Activated T-cell treated with anti-CD3 and anti-CD28 coated beads, Interleukin-2, amount 50 U/mL, for 72 hours (primary cell): ENCODE results near the gene LIPT2. TPM values are rescaled to one million over a fixed set of nuclear protein-coding genes. Genes with fewer than 3 reads are reported as not detected.

Source experiments
- ATAC-seq, 2 donors: fragments of 150-1000 bp; cut with Tn5 transposase; replicated peaks in 1 of 2; 2 replicates each; pipeline ENCODE4 v1.10.0; 2021; ENCODE audit warnings: moderate library complexity in 2 of 2, mild to moderate bottlenecking in 1 of 2
- DNase-seq, 2 donors: peaks; one replicate each; pipeline ENCODE4 v3.0.0; 2021 to 2022; ENCODE audit warnings: mixed read lengths in 1 of 2
- H3K27ac Mint-ChIP-seq: one replicate; pipeline ENCODE4 v1.8.0; 2022; ENCODE audit warnings: mild to moderate bottlenecking, moderate library complexity, mixed read lengths
- H3K27me3 Mint-ChIP-seq: one replicate; pipeline ENCODE4 v1.8.0; 2022; ENCODE audit warnings: low read depth, mixed read lengths
- H3K36me3 Mint-ChIP-seq, 2 donors: one replicate each; pipeline ENCODE4 v1.8.0; 2022; ENCODE audit warnings: mixed read lengths in 2 of 2, mild to moderate bottlenecking in 1 of 2; ENCODE audit not compliant: insufficient read depth in 2 of 2
- H3K4me1 Mint-ChIP-seq: one replicate; pipeline ENCODE4 v1.8.0; 2022; ENCODE audit warnings: low read depth, mixed read lengths
- H3K4me3 Mint-ChIP-seq, 2 donors: one replicate each; pipeline ENCODE4 v1.8.0; 2022; ENCODE audit warnings: mild to moderate bottlenecking in 2 of 2, mixed read lengths in 2 of 2, moderate library complexity in 2 of 2
- H3K9me3 Mint-ChIP-seq, 2 donors: one replicate each; pipeline ENCODE4 v1.8.0; 2022; ENCODE audit warnings: mixed read lengths in 2 of 2
- total RNA-seq, 2 donors: library from RNA; stranded (reverse); gene quantifications; one replicate each; pipeline ENCODE4 v1.2.3, GENCODE V29; 2022

LIPT2 gene
- total RNA-seq, 2 donors from 2014 or later = 4.3 to 5.1 TPM

GRCh38 chr11:74452366-74452765 is 41.2 kb downstream of the LIPT2 start:
- H3K9me3 Mint-ChIP-seq = no peaks in the 10 kb centered on the region
- no peak overlapping the region for H3K4me3 Mint-ChIP-seq
- DNase-seq (no peak), ATAC-seq (no peak)
- no peaks in the 10 kb centered on the region for H3K36me3 Mint-ChIP-seq
- H3K27me3 Mint-ChIP-seq = peaks cover 7% of the 10 kb centered on the region
- H3K27ac Mint-ChIP-seq = no peak overlapping the region
- H3K4me1 Mint-ChIP-seq = peaks cover 10% of the 10 kb centered on the region

- Mint-ChIP-seq H3K4me1 (peaks cover 10% of the 10 kb centered on the region), H3K27ac (no peak overlapping the region), H3K27me3 (peaks cover 7% of the 10 kb centered on the region), H3K9me3 (no peaks in the 10 kb centered on the region), H3K36me3 (no peaks in the 10 kb centered on the region), H3K4me3 (no peak overlapping the region)
- no peak for ATAC-seq
- DNase-seq = no peak
Observed at GRCh38 chr11:74450318-74450717, 43.2 kb downstream of the LIPT2 start.

GRCh38 chr11:74449369-74449931 is 44.1 kb downstream of the LIPT2 start:
- ATAC-seq = peak; percentile 89
- Mint-ChIP-seq H3K4me1 (peaks cover 10% of the 10 kb centered on the region), H3K27ac (no peak overlapping the region), H3K4me3 (no peak overlapping the region), H3K9me3 (no peaks in the 10 kb centered on the region), H3K27me3 (peaks cover 7% of the 10 kb centered on the region), H3K36me3 (no peaks in the 10 kb centered on the region)
- peak; percentile 35 to 43 for DNase-seq

GRCh38 chr11:74447720-74448119 is 45.8 kb downstream of the LIPT2 start:
- no peak for DNase-seq
- ATAC-seq = no peak
- Mint-ChIP-seq H3K9me3 (no peaks in the 10 kb centered on the region), H3K27me3 (peaks cover 7% of the 10 kb centered on the region), H3K36me3 (no peaks in the 10 kb centered on the region), H3K4me3 (no peak overlapping the region), H3K4me1 (peaks cover 4% of the 10 kb centered on the region), H3K27ac (no peak overlapping the region)

- no peak for ATAC-seq
- peaks cover 4% of the 10 kb centered on the region for H3K4me1 Mint-ChIP-seq
- H3K27ac Mint-ChIP-seq = no peak overlapping the region
- no peak for DNase-seq
- H3K27me3 Mint-ChIP-seq = peaks cover 7% of the 10 kb centered on the region
- no peak overlapping the region for H3K4me3 Mint-ChIP-seq
- H3K36me3 Mint-ChIP-seq = no peaks in the 10 kb centered on the region
- no peaks in the 10 kb centered on the region for H3K9me3 Mint-ChIP-seq
Observed at GRCh38 chr11:74446532-74446938, 47.0 kb downstream of the LIPT2 start.

GRCh38 chr11:74444173-74444826 is 49.2 kb downstream of the LIPT2 start:
- DNase-seq = no peak
- H3K4me3 Mint-ChIP-seq = no peak overlapping the region
- ATAC-seq = no peak
- H3K36me3 Mint-ChIP-seq = peaks cover 2 to 5% of the 10 kb centered on the region in 2 donors
- H3K9me3 Mint-ChIP-seq = peaks cover 0 to 2% of the 10 kb centered on the region in 2 donors
- H3K4me1 Mint-ChIP-seq = peaks cover under 1% of the 10 kb centered on the region
- no peak overlapping the region for H3K27ac Mint-ChIP-seq
- no peaks in the 10 kb centered on the region for H3K27me3 Mint-ChIP-seq

- peaks cover 0 to 2% of the 10 kb centered on the region in 2 donors for H3K9me3 Mint-ChIP-seq
- no peak overlapping the region for H3K27ac Mint-ChIP-seq
- no peak overlapping the region for H3K4me3 Mint-ChIP-seq
- H3K27me3 Mint-ChIP-seq = no peaks in the 10 kb centered on the region
- H3K4me1 Mint-ChIP-seq = no peaks in the 10 kb centered on the region
- DNase-seq (no peak), ATAC-seq (no peak)
- H3K36me3 Mint-ChIP-seq = peaks cover 2 to 8% of the 10 kb centered on the region in 2 donors
Observed at GRCh38 chr11:74443071-74443864, 50.3 kb downstream of the LIPT2 start.

GRCh38 chr11:74442636-74443035 is 50.9 kb downstream of the LIPT2 start:
- Mint-ChIP-seq H3K9me3 (peaks cover 0 to 2% of the 10 kb centered on the region in 2 donors), H3K27me3 (no peaks in the 10 kb centered on the region), H3K4me1 (no peaks in the 10 kb centered on the region), H3K36me3 (peaks cover 2 to 8% of the 10 kb centered on the region in 2 donors), H3K4me3 (no peak overlapping the region), H3K27ac (no peak overlapping the region)
- no peak for DNase-seq
- ATAC-seq = no peak

Other genes with a start within 250 kb of the LIPT2 start
- not detected for gene P4HA3, start 182.1 kb downstream of the LIPT2 start, total RNA-seq
- 10 to 100 TPM; 12.1 to 16.4 TPM for gene PGM2L1, start 95.3 kb downstream of the LIPT2 start, total RNA-seq
- gene KCNE3, start 26.2 kb downstream of the LIPT2 start, total RNA-seq = not detected
- gene POLD3, start 98.9 kb upstream of the LIPT2 start, total RNA-seq = 10 to 100 TPM; 57.7 to 63.9 TPM
- gene CHRDL2, start 237.7 kb upstream of the LIPT2 start, total RNA-seq = not detected